HG03575 (cell line): ENCODE data around the gene LRRC4C.

Experiments
- ATAC-seq: cut with Tn5 transposase; IDR thresholded peaks from one replicate; pipeline ENCODE4 v1.9.1; 2021; ENCODE audit not compliant: unreplicated experiment, insufficient number of reproducible peaks, low FRiP score; ENCODE audit errors: extremely low read depth

Gene LRRC4C

GRCh38 chr11:41190437-41191082 is 268.9 kb downstream of the LRRC4C start:
- no peak for ATAC-seq

- no peak for ATAC-seq
These were observed 269.6 kb downstream of the LRRC4C start for GRCh38 chr11:41189701-41190436.

- no peak for ATAC-seq
These were observed 281.7 kb downstream of the LRRC4C start for GRCh38 chr11:41177791-41178190.

- ATAC-seq, result no peak
These were observed 284.0 kb downstream of the LRRC4C start for GRCh38 chr11:41175304-41175972.

GRCh38 chr11:41146326-41146725 is 313.1 kb downstream of the LRRC4C start:
- ATAC-seq, result no peak

GRCh38 chr11:41145420-41145819 is 314.0 kb downstream of the LRRC4C start:
- no peak for ATAC-seq

GRCh38 chr11:41134971-41135370 is 324.5 kb downstream of the LRRC4C start:
- ATAC-seq, result no peak

GRCh38 chr11:41133023-41133422 is 326.4 kb downstream of the LRRC4C start:
- ATAC-seq, result no peak

GRCh38 chr11:41121600-41121999 is 337.9 kb downstream of the LRRC4C start:
- no peak for ATAC-seq

- ATAC-seq, result no peak
These were observed 340.0 kb downstream of the LRRC4C start for GRCh38 chr11:41119484-41119883.

GRCh38 chr11:41118521-41118920 is 340.9 kb downstream of the LRRC4C start:
- ATAC-seq, result no peak

- ATAC-seq, result no peak
These were observed 342.5 kb downstream of the LRRC4C start for GRCh38 chr11:41116970-41117369.

GRCh38 chr11:41115066-41115465 is 344.4 kb downstream of the LRRC4C start:
- no peak for ATAC-seq

GRCh38 chr11:41113160-41113559 is 346.3 kb downstream of the LRRC4C start:
- no peak for ATAC-seq

- ATAC-seq, result no peak
These were observed 348.9 kb downstream of the LRRC4C start for GRCh38 chr11:41110527-41110926.

- no peak for ATAC-seq
These were observed 357.0 kb downstream of the LRRC4C start for GRCh38 chr11:41102471-41102870.

GRCh38 chr11:41099654-41100053 is 359.8 kb downstream of the LRRC4C start:
- no peak for ATAC-seq

- no peak for ATAC-seq
These were observed 374.3 kb downstream of the LRRC4C start for GRCh38 chr11:41085123-41085522.

GRCh38 chr11:41081756-41082285 is 377.6 kb downstream of the LRRC4C start:
- no peak for ATAC-seq

GRCh38 chr11:41074318-41074717 is 385.1 kb downstream of the LRRC4C start:
- no peak for ATAC-seq
